Measurements from ENCODE around the gene PEX19.

DNA sequence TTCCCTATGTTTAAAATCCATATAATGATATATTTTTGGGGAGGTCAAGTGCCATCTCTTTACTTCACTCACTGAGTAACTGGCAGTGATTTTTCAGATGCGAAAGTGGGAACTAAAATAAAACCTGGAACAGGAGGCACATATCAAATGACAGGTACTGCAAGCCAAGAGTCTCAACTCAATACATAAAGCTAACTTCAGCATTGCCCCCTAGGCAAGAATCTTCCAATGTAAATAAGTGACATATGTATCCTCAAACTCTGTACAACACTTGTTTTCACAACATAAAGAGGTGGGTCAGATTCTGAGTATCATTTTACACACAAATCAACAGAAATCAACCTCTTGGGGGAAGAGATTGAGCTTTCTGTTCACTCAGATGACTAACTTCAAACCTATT is 40.7 kb downstream of the PEX19 start:
- TF ChIP-seq CTCF (conservative IDR thresholded peaks at IDR 0.05 in 1 of 2, IDR thresholded peaks at IDR 0.05 in 1 of 2; ENCODE audit: low read depth in 1 of 2, low read length in 2 of 2) (no peak), EZH2 (IDR thresholded peaks at IDR 0.05; ENCODE audit: low read length, missing control alignments) (no peak)
